Measurements from ENCODE around the gene ARID4B.
"Not testable (repeated sequence)": the region's sequence is repeated elsewhere in the genome, so short reads cannot be mapped to it uniquely, and the experiment has no call there.

Gene ARID4B

DNA sequence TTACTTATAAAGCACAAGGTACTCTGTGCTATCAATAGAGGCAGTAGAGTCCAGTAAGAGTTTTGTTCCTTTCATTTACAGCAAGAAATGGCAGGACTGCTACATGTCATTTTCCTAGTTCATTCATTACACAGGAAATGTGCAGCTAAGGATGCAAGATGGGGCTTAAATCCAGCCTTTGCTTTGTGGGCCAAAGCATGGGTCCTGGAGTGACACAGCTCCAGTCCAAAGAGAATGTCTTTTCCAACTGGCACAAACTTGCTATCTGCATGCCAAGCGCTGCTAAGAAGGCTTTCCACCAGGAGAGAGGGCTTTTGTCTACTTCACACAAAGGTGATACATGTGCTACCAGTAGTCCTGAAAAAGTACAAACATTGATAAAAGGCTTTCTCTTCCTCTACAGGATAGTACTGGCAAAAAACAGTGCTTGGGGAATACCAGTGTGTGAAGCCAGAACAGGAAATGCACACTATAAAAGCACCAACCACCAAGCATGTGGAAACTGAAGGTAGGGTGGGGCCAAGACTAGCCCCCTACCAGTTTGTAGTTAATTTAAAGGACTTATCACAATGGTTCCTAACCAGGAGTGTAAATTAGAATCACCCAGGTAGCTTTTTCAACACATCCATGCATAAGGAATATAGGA, 68.7 kb downstream of the ARID4B start:
- Histone ChIP-seq H3K9me3 (ENCODE audit: control insufficient read depth, low read length) (no peaks in the 10 kb centered on the region), H3K4me3 (ENCODE audit: low read length) (no peak overlapping the region), H3K4me1 (ENCODE audit: control insufficient read depth, insufficient read depth, low read length) (peaks cover 7% of the 10 kb centered on the region), H3K9ac (ENCODE audit: low read length) (no peak overlapping the region), H3K36me3 (ENCODE audit: control insufficient read depth, insufficient read depth, low read length) (no peaks in the 10 kb centered on the region), H3K27me3 (ENCODE audit: control insufficient read depth, insufficient read depth, low read length) (no peaks in the 10 kb centered on the region)

DNA sequence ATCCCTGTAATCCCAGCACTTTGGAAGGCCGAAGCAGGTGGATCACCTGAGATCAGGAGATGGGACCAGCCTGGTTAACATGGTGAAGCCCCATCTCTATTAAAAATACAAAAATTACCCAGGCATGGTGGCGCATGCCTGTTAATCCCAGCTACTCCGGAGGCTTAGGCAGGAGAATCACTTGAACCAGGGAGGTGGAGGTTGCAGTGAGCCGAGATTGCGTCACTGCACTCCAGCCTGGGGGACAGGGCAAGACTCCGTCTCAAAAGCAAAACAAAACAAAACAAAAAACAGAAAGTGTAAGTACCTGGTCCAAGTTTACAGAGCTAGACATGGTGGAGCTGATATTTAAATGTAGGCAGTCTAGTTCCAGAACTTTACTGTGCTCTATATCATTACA, 69.9 kb downstream of the ARID4B start:
- not testable (repeated sequence) for H3K36me3 ChIP-seq (ENCODE audit: control insufficient read depth, insufficient read depth, low read length); H3K9me3 ChIP-seq (ENCODE audit: control insufficient read depth, low read length); H3K27me3 ChIP-seq (ENCODE audit: control insufficient read depth, insufficient read depth, low read length); H3K4me1 ChIP-seq (ENCODE audit: control insufficient read depth, insufficient read depth, low read length); H3K9ac ChIP-seq (ENCODE audit: low read length); H3K4me3 ChIP-seq (ENCODE audit: low read length)

DNA sequence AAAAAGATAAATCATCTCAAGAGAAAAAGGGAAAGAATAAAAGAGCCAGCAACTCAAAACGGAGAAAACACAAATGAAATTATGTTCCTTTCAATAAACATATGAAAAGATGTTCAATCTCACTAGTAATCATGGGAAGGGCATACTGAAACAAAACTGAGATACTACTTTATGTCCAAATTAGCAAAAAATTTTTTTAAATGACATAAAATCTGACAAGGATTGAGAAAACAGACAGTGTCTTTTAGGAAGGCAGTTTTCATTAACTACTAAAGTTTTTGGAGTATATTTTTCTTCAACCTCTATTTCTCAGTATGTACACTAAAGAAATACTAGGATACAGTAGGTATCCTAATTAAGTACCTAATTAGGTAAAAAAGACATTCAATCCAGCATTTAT, 73.3 kb downstream of the ARID4B start:
- H3K4me3 ChIP-seq (ENCODE audit: low read length) = no peak overlapping the region
- H3K27me3 ChIP-seq (ENCODE audit: control insufficient read depth, insufficient read depth, low read length) = no peaks in the 10 kb centered on the region
- peaks cover 10% of the 10 kb centered on the region for H3K4me1 ChIP-seq (ENCODE audit: control insufficient read depth, insufficient read depth, low read length)
- no peak overlapping the region for H3K9ac ChIP-seq (ENCODE audit: low read length)
- H3K36me3 ChIP-seq (ENCODE audit: control insufficient read depth, insufficient read depth, low read length) = no peaks in the 10 kb centered on the region
- no peaks in the 10 kb centered on the region for H3K9me3 ChIP-seq (ENCODE audit: control insufficient read depth, low read length)

DNA sequence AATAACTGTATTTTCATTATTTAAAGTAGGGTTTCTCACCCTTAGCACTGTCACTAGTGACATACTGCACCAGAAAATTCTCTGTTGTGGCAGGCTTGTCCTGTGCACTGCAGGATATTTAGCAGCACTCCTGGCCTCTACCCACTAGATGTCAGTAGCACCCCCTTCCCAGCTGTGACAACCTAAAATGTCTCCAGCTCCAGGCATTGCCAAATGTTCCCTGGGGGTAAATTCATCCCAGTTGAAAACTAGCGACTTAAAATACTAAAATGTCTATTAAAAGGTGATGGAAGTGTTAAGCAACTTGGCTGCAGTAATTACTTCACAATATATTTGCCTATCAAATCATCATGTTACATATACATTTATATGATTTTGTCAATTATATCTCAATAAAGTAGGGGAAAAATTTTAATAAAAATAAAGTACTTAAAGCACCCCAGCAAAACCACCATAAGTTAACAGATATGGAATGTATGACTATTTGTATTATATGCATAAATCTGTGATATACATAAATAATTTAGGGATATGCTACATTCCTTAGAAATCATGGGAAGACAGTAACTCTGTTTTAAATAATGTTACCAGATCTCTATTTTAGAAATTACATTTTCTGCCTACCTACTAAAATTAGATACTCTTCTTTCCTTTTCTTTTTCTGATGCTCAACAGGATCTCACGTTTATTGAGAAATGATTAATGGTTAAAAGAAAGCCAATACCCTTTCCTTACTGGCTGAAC, 74.6 kb downstream of the ARID4B start:
- H3K36me3 ChIP-seq (ENCODE audit: control insufficient read depth, insufficient read depth, low read length) = no peaks in the 10 kb centered on the region
- H3K4me1 ChIP-seq (ENCODE audit: control insufficient read depth, insufficient read depth, low read length) = peaks cover 8% of the 10 kb centered on the region
- H3K4me3 ChIP-seq (ENCODE audit: low read length) = no peak overlapping the region
- H3K9ac ChIP-seq (ENCODE audit: low read length) = no peak overlapping the region
- H3K27me3 ChIP-seq (ENCODE audit: control insufficient read depth, insufficient read depth, low read length) = no peaks in the 10 kb centered on the region
- H3K9me3 ChIP-seq (ENCODE audit: control insufficient read depth, low read length) = no peaks in the 10 kb centered on the region

DNA sequence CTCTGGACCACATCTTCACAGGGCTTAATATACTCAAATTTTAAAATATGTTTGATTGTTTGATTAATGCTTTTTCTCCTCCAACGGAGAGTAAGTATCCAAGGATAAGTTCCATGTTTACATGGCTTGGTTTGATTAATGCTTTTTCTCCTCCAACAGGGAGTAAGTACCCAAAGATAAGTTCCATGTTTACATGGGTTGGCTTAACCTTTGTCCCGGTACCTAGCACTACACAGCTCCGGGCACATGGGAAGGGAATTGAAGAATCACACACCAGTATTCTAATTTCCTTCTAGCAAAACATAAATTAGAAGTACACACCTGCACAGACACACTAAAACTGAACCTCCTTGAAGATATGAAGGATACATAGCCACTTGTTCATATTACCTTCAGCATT, 77.5 kb downstream of the ARID4B start:
- H3K9me3 ChIP-seq (ENCODE audit: control insufficient read depth, low read length) = no peaks in the 10 kb centered on the region
- no peaks in the 10 kb centered on the region for H3K36me3 ChIP-seq (ENCODE audit: control insufficient read depth, insufficient read depth, low read length)
- H3K4me1 ChIP-seq (ENCODE audit: control insufficient read depth, insufficient read depth, low read length) = peaks cover 8% of the 10 kb centered on the region
- no peaks in the 10 kb centered on the region for H3K27me3 ChIP-seq (ENCODE audit: control insufficient read depth, insufficient read depth, low read length)
- H3K4me3 ChIP-seq (ENCODE audit: low read length) = no peak overlapping the region
- H3K9ac ChIP-seq (ENCODE audit: low read length) = no peak overlapping the region

DNA sequence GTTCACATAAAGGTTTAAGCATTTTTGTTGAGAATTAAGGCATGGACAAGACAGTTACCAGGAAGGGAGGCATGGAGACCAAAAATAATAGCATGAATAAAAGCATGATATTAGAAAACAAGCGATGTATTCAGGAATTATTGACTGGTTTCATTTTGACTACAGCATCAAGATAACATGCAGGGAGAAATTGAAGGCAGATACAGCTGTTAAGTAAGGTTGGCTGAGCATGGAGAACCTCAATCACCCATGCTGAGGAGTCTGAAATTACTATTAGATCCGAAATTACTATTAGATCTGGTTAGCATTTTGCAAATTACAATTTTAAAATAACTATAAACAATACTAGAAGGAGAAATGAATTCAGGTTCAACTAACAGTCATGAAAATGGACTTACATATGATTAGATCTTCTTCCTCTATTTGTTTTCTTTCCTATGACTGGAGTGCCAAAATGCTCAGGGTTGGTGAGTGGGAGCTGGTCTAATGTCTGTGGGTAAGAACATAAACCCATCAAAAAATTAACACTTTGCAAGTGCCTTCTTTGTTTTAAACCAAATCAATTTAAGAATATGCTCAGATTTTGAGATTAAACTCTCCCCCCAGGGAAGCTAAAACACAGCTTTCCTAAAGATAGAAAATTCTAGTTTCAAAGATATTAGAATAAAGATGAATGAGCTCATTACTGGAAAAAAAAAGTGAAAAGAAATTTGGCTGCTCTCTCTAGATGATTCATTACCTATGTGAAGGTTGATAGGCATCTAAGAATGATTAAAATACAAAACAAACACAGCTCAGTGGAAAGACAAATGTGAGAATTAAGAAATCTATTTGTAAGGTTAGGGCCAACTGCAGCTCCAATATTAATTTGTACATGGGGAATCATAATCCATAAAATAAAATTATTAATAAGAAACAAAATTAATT, 81.7 kb downstream of the ARID4B start:
- no peak overlapping the region for H3K4me3 ChIP-seq (ENCODE audit: low read length)
- H3K27me3 ChIP-seq (ENCODE audit: control insufficient read depth, insufficient read depth, low read length) = no peaks in the 10 kb centered on the region
- H3K9ac ChIP-seq (ENCODE audit: low read length) = no peak overlapping the region
- no peaks in the 10 kb centered on the region for H3K9me3 ChIP-seq (ENCODE audit: control insufficient read depth, low read length)
- peaks cover 8% of the 10 kb centered on the region for H3K4me1 ChIP-seq (ENCODE audit: control insufficient read depth, insufficient read depth, low read length)
- no peaks in the 10 kb centered on the region for H3K36me3 ChIP-seq (ENCODE audit: control insufficient read depth, insufficient read depth, low read length)

DNA sequence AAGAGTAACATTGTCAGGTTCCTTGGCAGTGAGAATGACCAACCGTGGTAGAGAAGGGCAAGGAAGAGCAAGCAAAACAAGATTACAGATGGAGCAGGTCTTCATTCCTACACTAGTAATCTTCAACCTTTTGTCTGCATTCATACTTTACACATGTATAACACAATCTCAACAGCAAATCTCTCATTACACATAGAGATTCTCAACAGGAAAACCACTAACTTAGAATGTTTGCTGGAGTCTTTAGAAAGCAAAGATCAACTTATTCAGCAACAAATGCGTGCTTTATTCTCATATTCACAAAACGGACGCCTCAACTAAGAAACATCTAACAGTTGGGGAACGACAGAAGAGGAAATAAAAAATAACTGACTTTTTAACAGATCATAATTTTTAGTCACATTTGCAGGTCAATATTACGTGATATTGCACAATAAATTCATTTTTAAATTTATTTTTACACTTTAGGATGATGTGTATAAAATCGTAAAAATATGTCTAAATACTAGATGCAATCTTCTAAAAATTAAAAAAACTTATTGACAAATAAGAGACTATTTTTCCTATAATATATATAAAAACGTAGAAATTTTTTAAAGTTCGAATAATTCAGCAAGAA, 82.9 kb downstream of the ARID4B start:
- no peaks in the 10 kb centered on the region for H3K9me3 ChIP-seq (ENCODE audit: control insufficient read depth, low read length)
- no peaks in the 10 kb centered on the region for H3K36me3 ChIP-seq (ENCODE audit: control insufficient read depth, insufficient read depth, low read length)

DNA sequence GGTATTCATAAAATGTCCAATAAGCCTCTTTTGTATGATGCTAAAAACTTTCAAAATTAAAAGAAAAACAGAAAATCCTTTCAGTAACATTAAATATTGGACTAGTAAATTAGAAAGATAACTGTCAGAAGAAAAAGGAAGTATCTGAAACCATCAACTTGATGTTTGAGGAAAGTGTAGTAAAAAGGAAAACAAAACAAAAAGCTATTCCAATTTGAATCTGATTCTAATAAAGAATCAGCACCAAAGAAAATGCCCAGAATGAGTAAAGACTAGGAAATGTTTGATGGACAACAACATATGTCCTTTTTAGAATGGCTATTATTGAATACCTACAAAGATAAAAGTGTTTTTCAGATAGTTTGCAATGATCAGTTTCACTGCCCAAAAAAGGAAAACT, 87.0 kb downstream of the ARID4B start:
- no peak overlapping the region for H3K9ac ChIP-seq (ENCODE audit: low read length)
- no peak overlapping the region for H3K4me3 ChIP-seq (ENCODE audit: low read length)
- no peaks in the 10 kb centered on the region for H3K4me1 ChIP-seq (ENCODE audit: control insufficient read depth, insufficient read depth, low read length)
- no peaks in the 10 kb centered on the region for H3K36me3 ChIP-seq (ENCODE audit: control insufficient read depth, insufficient read depth, low read length)
- H3K27me3 ChIP-seq (ENCODE audit: control insufficient read depth, insufficient read depth, low read length) = no peaks in the 10 kb centered on the region
- H3K9me3 ChIP-seq (ENCODE audit: control insufficient read depth, low read length) = no peaks in the 10 kb centered on the region

More for the DNA sequence above, 82.9 kb downstream of the ARID4B start:
- Histone ChIP-seq H3K4me3 (ENCODE audit: low read length) (no peak overlapping the region), H3K9ac (ENCODE audit: low read length) (no peak overlapping the region), H3K27me3 (ENCODE audit: control insufficient read depth, insufficient read depth, low read length) (no peaks in the 10 kb centered on the region), H3K4me1 (ENCODE audit: control insufficient read depth, insufficient read depth, low read length) (peaks cover 3% of the 10 kb centered on the region)

DNA sequence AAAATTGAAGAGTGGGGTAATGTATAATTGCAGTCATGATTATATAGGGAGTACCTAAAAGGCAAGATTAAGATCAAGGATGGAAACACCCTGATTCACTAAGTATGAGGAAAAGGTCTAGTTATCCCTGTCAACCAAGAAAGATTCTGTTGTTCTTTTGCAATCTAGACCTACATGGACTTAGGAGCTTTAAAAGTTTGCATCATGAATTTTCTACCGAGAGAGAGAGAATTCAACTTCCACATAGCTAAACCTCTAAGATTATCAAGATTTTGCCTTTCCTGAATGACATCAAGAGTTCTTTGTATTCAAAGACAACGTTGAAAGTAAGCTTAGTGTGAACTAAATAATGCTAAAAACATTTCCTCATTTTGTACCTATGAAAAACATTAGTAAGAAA, 88.1 kb downstream of the ARID4B start:
- H3K9ac ChIP-seq (ENCODE audit: low read length) = no peak overlapping the region
- H3K27me3 ChIP-seq (ENCODE audit: control insufficient read depth, insufficient read depth, low read length) = no peaks in the 10 kb centered on the region
- H3K36me3 ChIP-seq (ENCODE audit: control insufficient read depth, insufficient read depth, low read length) = no peaks in the 10 kb centered on the region
- H3K4me1 ChIP-seq (ENCODE audit: control insufficient read depth, insufficient read depth, low read length) = no peaks in the 10 kb centered on the region
- no peak overlapping the region for H3K4me3 ChIP-seq (ENCODE audit: low read length)
- H3K9me3 ChIP-seq (ENCODE audit: control insufficient read depth, low read length) = no peaks in the 10 kb centered on the region

DNA sequence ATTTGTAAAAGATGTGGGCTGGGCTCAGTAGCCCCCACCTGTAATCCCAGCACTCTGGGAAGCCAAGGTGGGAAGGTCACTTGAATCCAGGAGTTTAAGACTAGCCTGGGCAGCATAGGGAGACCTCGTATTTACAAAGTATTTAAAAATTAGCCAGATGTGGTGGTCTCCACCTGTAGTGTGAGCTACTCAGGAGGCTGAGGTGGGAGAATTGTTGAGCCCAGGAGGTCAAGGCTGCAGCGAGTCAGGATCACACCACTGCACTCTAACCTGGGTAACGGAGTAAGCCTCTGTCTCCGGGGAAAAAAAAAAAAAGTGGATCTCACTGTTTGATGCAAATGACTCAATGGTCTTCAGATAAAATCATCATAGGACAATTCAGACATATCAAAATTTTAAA, 89.4 kb downstream of the ARID4B start:
- no peaks in the 10 kb centered on the region for H3K36me3 ChIP-seq (ENCODE audit: control insufficient read depth, insufficient read depth, low read length)
- no peaks in the 10 kb centered on the region for H3K27me3 ChIP-seq (ENCODE audit: control insufficient read depth, insufficient read depth, low read length)
- no peak overlapping the region for H3K9ac ChIP-seq (ENCODE audit: low read length)
- no peaks in the 10 kb centered on the region for H3K4me1 ChIP-seq (ENCODE audit: control insufficient read depth, insufficient read depth, low read length)
- no peaks in the 10 kb centered on the region for H3K9me3 ChIP-seq (ENCODE audit: control insufficient read depth, low read length)
- no peak overlapping the region for H3K4me3 ChIP-seq (ENCODE audit: low read length)

DNA sequence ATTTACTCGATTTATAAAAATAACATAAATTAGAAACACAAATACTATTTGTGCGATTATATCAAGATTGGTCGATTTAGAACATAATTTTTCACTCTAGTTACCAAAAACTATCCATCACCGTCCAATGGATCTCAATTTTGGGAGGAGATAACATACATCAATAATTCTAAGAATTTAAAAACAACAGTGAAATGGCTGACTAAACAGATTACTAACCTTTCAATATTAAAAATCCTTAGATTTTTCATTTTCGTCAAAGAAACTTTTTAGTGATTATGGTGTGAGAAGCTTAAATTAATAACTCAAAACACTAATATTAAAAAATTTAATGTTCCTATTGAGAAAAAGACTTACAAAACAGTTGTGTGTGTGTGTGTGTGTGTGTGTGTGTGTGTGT, 91.9 kb downstream of the ARID4B start:
- no peaks in the 10 kb centered on the region for H3K9me3 ChIP-seq (ENCODE audit: control insufficient read depth, low read length)
- H3K9ac ChIP-seq (ENCODE audit: low read length) = no peak overlapping the region
- no peaks in the 10 kb centered on the region for H3K4me1 ChIP-seq (ENCODE audit: control insufficient read depth, insufficient read depth, low read length)
- no peaks in the 10 kb centered on the region for H3K27me3 ChIP-seq (ENCODE audit: control insufficient read depth, insufficient read depth, low read length)
- no peaks in the 10 kb centered on the region for H3K36me3 ChIP-seq (ENCODE audit: control insufficient read depth, insufficient read depth, low read length)
- H3K4me3 ChIP-seq (ENCODE audit: low read length) = no peak overlapping the region

DNA sequence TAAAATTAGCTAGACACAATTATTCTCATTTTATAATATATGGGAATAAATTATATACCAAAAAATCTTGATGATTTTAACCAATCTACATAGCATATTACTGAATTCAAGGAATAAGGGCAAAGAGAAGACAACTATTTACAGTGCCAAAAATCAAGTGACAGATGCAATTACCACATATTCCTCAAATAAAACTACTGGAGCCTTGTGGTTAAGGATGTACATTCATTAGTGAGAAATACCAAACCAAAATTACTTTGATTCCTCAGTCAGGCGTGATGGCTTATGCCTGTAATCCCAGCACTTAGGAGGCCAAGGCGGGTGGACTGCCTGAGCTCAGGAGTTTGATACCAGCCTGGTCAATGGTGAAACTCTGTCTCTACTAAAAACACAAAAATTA, 98.1 kb downstream of the ARID4B start:
- H3K9me3 ChIP-seq (ENCODE audit: control insufficient read depth, low read length) = no peaks in the 10 kb centered on the region
- H3K27me3 ChIP-seq (ENCODE audit: control insufficient read depth, insufficient read depth, low read length) = no peaks in the 10 kb centered on the region
- no peak overlapping the region for H3K4me3 ChIP-seq (ENCODE audit: low read length)
- H3K4me1 ChIP-seq (ENCODE audit: control insufficient read depth, insufficient read depth, low read length) = no peaks in the 10 kb centered on the region
- no peaks in the 10 kb centered on the region for H3K36me3 ChIP-seq (ENCODE audit: control insufficient read depth, insufficient read depth, low read length)
- H3K9ac ChIP-seq (ENCODE audit: low read length) = no peak overlapping the region

Data from mucosa of stomach (tissue), 1 donor.